ENCODE measurements around the gene PXDC1. TPM values are rescaled to one million over a fixed set of nuclear protein-coding genes. Genes with fewer than 3 reads are reported as not detected.

PXDC1 gene
- total RNA-seq, 1 experiment from 2014 or later: 6.3 TPM

GRCh38 chr6:3749977-3750316 is 1.6 kb downstream of the PXDC1 start:
- peaks cover 11% of the 10 kb centered on the region; the same call in 1 of the 2 replicates for H3K79me2 ChIP-seq (ENCODE audit: insufficient read depth, low read length)

More at GRCh38 chr6:3749977-3750316, 1.6 kb downstream of the PXDC1 start:
- H3K27ac ChIP-seq (ENCODE audit: low read depth, low read length): peak overlapping the region; percentile 30; the same call in 1 of the 2 replicates
- no peaks in the 10 kb centered on the region for H3K27me3 ChIP-seq (ENCODE audit: insufficient read depth, low read length)
- intact Hi-C loops (cut with micrococcal nuclease): loop anchor here (10.0 kb wide), 1 partner anchor 465 kb away; no protein-coding TSS in a partner anchor
- H3K36me3 ChIP-seq (ENCODE audit: control insufficient read depth in 1 of 2, insufficient read depth in 2 of 2, low read length in 2 of 2): no peaks in the 10 kb centered on the region
- no peaks in the 10 kb centered on the region for H3K9me3 ChIP-seq (ENCODE audit: control insufficient read depth in 1 of 2, insufficient read depth in 1 of 2, low read depth in 1 of 2, low read length in 2 of 2)
- no TSS peak for BruUV-seq (replicated peaks)
- H3K9me2 ChIP-seq (ENCODE audit: insufficient read depth): no peaks in the 10 kb centered on the region
- H3K9ac ChIP-seq (ENCODE audit: low read length): peak overlapping the region; percentile 68
- RAD21 ChIA-PET (ENCODE audit: low non-redundant PET in 1 of 2, low total read pairs in 2 of 2, uncharacterized antibody in 2 of 2, unreplicated experiment in 2 of 2): interaction anchor here in 1 of 2 experiments (0.7 to 1.6 kb wide), 2 partner anchors 183 to 229 kb away, joined by 3 to 7 read pairs; no protein-coding TSS in a partner anchor
- H3K4me1 ChIP-seq (ENCODE audit: control insufficient read depth in 1 of 2, insufficient read depth in 2 of 2, low read length in 2 of 2): peaks cover 12 to 50% of the 10 kb centered on the region in 2 experiments; a peak in 3 of 4 replicates
- POLR2A ChIA-PET: interaction anchor here (0.8 kb wide), 1 partner anchor 76 kb away, joined by 5 read pairs; no protein-coding TSS in a partner anchor
- peak overlapping the region; percentile 47 to 65 for H3K4me3 ChIP-seq (replicated peaks in 1 of 2; ENCODE audit: low read depth in 1 of 2, low read length in 2 of 2)
- peak overlapping the region; percentile 95 for H3K4me2 ChIP-seq (ENCODE audit: low read length)
- no peak overlapping the region for H2AFZ ChIP-seq (ENCODE audit: low read depth, low read length, poor library complexity, severe bottlenecking)
- CTCF ChIA-PET: interaction anchor here (0.9 to 3.0 kb wide), 8 partner anchors 70 to 271 kb away, joined by 3 to 31 read pairs (median 10); a partner anchor contains a TSS
- no peaks in the 10 kb centered on the region for H4K20me1 ChIP-seq (ENCODE audit: insufficient read depth)
- ATAC-seq: no peak
- no peak for DNase-seq (ENCODE audit: low read depth, low spot score)
- TF ChIP-seq SIN3A (IDR thresholded peaks at IDR 0.05; ENCODE audit: low read depth): no peak
- TF ChIP-seq ZNF274 (IDR thresholded peaks at IDR 0.05; ENCODE audit: low read depth, low read length): no peak
- TF ChIP-seq POLR2A (IDR thresholded peaks at IDR 0.05; ENCODE audit: borderline replicate concordance, extremely low read depth, insufficient read depth, insufficient read length): no peak
- no peak for TF ChIP-seq SRF (IDR thresholded peaks at IDR 0.05; ENCODE audit: low read depth)
- no peak for TF ChIP-seq JUND (IDR thresholded peaks at IDR 0.05)
- TF ChIP-seq CBX3 (IDR thresholded peaks at IDR 0.05; ENCODE audit: low read depth): no peak
- TF ChIP-seq FOSL1 (IDR thresholded peaks at IDR 0.05; ENCODE audit: low read depth): no peak
- TF ChIP-seq REST (IDR thresholded peaks at IDR 0.05; ENCODE audit: low read depth): no peak
- no peak for TF ChIP-seq POLR2AphosphoS5 (IDR thresholded peaks at IDR 0.05; ENCODE audit: low read depth, low read length)
- no peak for TF ChIP-seq ATF3 (IDR thresholded peaks at IDR 0.05)
- no peak for TF ChIP-seq RAD21 (IDR thresholded peaks at IDR 0.05; ENCODE audit: low read depth)
- no peak for TF ChIP-seq MAX (IDR thresholded peaks at IDR 0.05)
- TF ChIP-seq YY1 (IDR thresholded peaks at IDR 0.05; ENCODE audit: extremely low read depth, insufficient replicate concordance, low read depth, low read length): no peak
